Breast epithelium (tissue), 3 donors: ENCODE measurements around the gene CACNA2D4.

Experiments used
- POLR2AphosphoS5 ChIP-seq, 3 donors: sonication (generic); formaldehyde crosslinking; IDR thresholded peaks; one replicate each; pipeline ENCODE4 v1.6.1; 2017; ENCODE audit warnings: antibody characterized with exemption in 3 of 3
- TF ChIP-seq, protein P1 (sequence below), 3 donors: fragments of 450-650 bp; IDR thresholded peaks; one replicate each; pipeline ENCODE4 v1.5.1; 2016 to 2017; ENCODE audit warnings: antibody characterized with exemption in 3 of 3, mild to moderate bottlenecking in 3 of 3, moderate library complexity in 3 of 3

DNA sequence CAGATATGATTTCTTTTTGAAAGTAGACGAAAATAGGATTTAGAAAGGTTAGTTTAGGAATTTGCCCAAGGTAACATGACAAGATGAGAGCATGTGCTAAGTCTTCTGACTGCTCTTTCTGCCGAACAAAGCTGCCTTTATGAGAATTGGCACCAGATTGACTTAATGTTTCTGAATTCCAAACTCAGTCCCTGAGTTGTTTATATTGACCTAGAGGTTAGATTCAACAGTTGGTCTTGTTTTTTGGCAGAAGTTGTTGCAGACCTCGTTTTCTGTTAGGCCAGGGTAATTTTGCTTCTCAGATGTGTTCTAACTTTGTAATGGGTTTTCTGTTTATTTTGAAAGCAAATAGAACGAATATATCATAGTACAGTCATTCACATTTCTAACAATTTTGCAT is 159.6 kb downstream of the CACNA2D4 start:
- TF ChIP-seq, protein P1, sequence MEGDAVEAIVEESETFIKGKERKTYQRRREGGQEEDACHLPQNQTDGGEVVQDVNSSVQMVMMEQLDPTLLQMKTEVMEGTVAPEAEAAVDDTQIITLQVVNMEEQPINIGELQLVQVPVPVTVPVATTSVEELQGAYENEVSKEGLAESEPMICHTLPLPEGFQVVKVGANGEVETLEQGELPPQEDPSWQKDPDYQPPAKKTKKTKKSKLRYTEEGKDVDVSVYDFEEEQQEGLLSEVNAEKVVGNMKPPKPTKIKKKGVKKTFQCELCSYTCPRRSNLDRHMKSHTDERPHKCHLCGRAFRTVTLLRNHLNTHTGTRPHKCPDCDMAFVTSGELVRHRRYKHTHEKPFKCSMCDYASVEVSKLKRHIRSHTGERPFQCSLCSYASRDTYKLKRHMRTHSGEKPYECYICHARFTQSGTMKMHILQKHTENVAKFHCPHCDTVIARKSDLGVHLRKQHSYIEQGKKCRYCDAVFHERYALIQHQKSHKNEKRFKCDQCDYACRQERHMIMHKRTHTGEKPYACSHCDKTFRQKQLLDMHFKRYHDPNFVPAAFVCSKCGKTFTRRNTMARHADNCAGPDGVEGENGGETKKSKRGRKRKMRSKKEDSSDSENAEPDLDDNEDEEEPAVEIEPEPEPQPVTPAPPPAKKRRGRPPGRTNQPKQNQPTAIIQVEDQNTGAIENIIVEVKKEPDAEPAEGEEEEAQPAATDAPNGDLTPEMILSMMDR (IDR thresholded peaks at IDR 0.05), result no peak
- no peak for TF ChIP-seq POLR2AphosphoS5 (IDR thresholded peaks at IDR 0.05)
